ENCODE results near the gene TWIST2.

DNA sequence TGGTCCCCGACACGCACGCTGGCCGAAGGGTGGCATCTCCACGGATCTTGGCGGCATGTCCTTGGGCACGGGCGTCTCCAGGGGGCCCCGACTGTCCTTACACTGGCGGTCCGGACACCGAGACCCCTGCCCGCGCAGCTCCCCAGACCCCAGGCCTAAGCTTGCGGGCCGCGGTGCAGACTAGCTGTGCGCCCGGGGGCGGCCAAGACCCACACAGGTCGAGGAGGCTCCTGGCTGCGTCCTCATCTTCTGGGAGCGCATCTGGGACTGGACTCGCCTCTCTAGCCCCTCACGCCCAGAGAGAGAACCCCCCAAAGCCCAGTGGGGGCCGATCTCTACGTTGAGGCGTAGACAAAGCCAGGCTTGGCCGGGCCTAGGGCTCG is 475 bp upstream of the TWIST2 start:
- TF ChIP-seq, protein P1, sequence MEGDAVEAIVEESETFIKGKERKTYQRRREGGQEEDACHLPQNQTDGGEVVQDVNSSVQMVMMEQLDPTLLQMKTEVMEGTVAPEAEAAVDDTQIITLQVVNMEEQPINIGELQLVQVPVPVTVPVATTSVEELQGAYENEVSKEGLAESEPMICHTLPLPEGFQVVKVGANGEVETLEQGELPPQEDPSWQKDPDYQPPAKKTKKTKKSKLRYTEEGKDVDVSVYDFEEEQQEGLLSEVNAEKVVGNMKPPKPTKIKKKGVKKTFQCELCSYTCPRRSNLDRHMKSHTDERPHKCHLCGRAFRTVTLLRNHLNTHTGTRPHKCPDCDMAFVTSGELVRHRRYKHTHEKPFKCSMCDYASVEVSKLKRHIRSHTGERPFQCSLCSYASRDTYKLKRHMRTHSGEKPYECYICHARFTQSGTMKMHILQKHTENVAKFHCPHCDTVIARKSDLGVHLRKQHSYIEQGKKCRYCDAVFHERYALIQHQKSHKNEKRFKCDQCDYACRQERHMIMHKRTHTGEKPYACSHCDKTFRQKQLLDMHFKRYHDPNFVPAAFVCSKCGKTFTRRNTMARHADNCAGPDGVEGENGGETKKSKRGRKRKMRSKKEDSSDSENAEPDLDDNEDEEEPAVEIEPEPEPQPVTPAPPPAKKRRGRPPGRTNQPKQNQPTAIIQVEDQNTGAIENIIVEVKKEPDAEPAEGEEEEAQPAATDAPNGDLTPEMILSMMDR (IDR thresholded peaks at IDR 0.05) = no peak
- TF ChIP-seq POLR2A (IDR thresholded peaks at IDR 0.05) = no peak

Data from prostate gland (tissue), 2 donors.